ENCODE results near the gene FTO. TPM values are rescaled to one million over a fixed set of nuclear protein-coding genes. Genes with fewer than 3 reads are reported as not detected.

Gene FTO
- total and polyA plus RNA-seq, 2 of the 8 experiments (the other 6 are each of a cell fraction or from before 2014, with no cell fraction given), result 34.5 to 59.8 TPM

DNA sequence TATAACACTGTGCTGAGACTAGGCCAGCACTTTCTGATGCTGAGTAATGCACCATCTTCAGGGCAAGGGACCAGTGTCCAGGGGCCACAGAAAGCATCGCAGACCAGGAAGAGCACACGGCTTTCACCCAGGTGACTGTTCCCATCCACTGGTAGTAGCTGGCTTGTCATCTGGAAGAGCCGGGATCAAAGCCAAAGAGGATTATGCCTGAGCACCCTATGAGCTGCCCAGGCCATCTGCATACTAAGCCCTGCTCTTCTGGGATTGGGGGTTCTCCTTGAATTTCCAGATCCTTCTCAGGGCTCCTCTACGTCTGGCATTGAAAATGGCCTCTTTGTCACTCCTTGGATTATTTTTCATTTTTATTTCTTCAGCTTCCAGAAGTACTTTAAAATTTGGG lies 441.9 kb downstream of the FTO start (continued):
- TF ChIP-seq, protein P1, sequence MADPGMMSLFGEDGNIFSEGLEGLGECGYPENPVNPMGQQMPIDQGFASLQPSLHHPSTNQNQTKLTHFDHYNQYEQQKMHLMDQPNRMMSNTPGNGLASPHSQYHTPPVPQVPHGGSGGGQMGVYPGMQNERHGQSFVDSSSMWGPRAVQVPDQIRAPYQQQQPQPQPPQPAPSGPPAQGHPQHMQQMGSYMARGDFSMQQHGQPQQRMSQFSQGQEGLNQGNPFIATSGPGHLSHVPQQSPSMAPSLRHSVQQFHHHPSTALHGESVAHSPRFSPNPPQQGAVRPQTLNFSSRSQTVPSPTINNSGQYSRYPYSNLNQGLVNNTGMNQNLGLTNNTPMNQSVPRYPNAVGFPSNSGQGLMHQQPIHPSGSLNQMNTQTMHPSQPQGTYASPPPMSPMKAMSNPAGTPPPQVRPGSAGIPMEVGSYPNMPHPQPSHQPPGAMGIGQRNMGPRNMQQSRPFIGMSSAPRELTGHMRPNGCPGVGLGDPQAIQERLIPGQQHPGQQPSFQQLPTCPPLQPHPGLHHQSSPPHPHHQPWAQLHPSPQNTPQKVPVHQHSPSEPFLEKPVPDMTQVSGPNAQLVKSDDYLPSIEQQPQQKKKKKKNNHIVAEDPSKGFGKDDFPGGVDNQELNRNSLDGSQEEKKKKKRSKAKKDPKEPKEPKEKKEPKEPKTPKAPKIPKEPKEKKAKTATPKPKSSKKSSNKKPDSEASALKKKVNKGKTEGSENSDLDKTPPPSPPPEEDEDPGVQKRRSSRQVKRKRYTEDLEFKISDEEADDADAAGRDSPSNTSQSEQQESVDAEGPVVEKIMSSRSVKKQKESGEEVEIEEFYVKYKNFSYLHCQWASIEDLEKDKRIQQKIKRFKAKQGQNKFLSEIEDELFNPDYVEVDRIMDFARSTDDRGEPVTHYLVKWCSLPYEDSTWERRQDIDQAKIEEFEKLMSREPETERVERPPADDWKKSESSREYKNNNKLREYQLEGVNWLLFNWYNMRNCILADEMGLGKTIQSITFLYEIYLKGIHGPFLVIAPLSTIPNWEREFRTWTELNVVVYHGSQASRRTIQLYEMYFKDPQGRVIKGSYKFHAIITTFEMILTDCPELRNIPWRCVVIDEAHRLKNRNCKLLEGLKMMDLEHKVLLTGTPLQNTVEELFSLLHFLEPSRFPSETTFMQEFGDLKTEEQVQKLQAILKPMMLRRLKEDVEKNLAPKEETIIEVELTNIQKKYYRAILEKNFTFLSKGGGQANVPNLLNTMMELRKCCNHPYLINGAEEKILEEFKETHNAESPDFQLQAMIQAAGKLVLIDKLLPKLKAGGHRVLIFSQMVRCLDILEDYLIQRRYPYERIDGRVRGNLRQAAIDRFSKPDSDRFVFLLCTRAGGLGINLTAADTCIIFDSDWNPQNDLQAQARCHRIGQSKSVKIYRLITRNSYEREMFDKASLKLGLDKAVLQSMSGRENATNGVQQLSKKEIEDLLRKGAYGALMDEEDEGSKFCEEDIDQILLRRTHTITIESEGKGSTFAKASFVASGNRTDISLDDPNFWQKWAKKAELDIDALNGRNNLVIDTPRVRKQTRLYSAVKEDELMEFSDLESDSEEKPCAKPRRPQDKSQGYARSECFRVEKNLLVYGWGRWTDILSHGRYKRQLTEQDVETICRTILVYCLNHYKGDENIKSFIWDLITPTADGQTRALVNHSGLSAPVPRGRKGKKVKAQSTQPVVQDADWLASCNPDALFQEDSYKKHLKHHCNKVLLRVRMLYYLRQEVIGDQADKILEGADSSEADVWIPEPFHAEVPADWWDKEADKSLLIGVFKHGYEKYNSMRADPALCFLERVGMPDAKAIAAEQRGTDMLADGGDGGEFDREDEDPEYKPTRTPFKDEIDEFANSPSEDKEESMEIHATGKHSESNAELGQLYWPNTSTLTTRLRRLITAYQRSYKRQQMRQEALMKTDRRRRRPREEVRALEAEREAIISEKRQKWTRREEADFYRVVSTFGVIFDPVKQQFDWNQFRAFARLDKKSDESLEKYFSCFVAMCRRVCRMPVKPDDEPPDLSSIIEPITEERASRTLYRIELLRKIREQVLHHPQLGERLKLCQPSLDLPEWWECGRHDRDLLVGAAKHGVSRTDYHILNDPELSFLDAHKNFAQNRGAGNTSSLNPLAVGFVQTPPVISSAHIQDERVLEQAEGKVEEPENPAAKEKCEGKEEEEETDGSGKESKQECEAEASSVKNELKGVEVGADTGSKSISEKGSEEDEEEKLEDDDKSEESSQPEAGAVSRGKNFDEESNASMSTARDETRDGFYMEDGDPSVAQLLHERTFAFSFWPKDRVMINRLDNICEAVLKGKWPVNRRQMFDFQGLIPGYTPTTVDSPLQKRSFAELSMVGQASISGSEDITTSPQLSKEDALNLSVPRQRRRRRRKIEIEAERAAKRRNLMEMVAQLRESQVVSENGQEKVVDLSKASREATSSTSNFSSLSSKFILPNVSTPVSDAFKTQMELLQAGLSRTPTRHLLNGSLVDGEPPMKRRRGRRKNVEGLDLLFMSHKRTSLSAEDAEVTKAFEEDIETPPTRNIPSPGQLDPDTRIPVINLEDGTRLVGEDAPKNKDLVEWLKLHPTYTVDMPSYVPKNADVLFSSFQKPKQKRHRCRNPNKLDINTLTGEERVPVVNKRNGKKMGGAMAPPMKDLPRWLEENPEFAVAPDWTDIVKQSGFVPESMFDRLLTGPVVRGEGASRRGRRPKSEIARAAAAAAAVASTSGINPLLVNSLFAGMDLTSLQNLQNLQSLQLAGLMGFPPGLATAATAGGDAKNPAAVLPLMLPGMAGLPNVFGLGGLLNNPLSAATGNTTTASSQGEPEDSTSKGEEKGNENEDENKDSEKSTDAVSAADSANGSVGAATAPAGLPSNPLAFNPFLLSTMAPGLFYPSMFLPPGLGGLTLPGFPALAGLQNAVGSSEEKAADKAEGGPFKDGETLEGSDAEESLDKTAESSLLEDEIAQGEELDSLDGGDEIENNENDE (IDR thresholded peaks at IDR 0.05; ENCODE audit: insufficient replicate concordance, low read length), result no peak
- TF ChIP-seq SAP30 (IDR thresholded peaks at IDR 0.05; ENCODE audit: insufficient read depth, insufficient replicate concordance, low read length), result no peak
- no peak for TF ChIP-seq TBP (IDR thresholded peaks at IDR 0.05; ENCODE audit: low read depth, low read length)
- TF ChIP-seq EP300 (IDR thresholded peaks at IDR 0.05; ENCODE audit: borderline replicate concordance in 1 of 2, low read depth in 2 of 2, low read length in 2 of 2), result no peak
- TF ChIP-seq SIN3A (conservative IDR thresholded peaks at IDR 0.05 in 1 of 2, IDR thresholded peaks at IDR 0.05 in 1 of 2; ENCODE audit: low read depth in 1 of 2, low read length in 2 of 2), result no peak
- TF ChIP-seq EZH2 (IDR thresholded peaks at IDR 0.05; ENCODE audit: low read depth, low read length, severe bottlenecking), result no peak
- TF ChIP-seq SIX5 (IDR thresholded peaks at IDR 0.05; ENCODE audit: low read depth, low read length), result no peak
- TF ChIP-seq CHD2 (IDR thresholded peaks at IDR 0.05; ENCODE audit: low read length), result no peak
- TF ChIP-seq TAF7 (optimal IDR thresholded peaks at IDR 0.05; ENCODE audit: borderline replicate concordance, low read depth, low read length), result no peak

Data from H1 (cell line).